GM21786 (cell line): ENCODE data around the gene ABCB11.

ENCODE experiments used
- ATAC-seq: cut with Tn5 transposase; IDR thresholded peaks from one replicate; pipeline ENCODE4 v1.9.1; 2021; ENCODE audit not compliant: unreplicated experiment

The ABCB11 gene

GRCh38 chr2:168978461-168978861 lies 52.7 kb downstream of the ABCB11 start:
- no peak for ATAC-seq

- no peak for ATAC-seq
Measured at GRCh38 chr2:168977608-168978007, 53.5 kb downstream of the ABCB11 start.

DNA sequence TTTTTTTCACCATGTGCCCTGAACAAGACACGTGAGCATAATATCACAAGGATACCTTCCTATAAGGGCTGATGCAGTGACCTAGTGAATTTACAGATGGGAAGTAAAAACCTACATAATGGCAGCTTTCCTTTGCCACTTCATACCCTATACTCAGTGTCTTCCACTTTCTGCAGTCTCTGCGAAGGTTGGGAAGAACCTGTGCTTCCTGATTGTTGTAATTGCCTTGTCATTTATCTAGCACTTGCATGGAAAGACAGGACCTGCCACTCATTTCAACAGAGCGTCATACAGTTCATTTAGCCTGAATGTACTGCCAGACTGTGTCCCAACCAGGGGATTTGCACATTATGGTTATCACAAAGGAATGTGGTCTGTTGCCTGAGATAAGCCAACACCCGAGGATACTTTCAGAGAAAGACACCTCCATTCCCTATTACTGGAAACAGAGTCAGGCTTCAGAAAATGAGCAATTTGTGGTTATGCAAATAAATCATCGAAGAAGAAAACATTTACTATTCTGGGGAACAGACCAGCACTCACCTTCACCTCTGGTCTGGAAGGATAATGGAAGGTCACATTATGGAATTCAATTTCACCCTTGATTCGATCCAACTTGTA lies 55.0 kb downstream of the ABCB11 start:
- no peak for ATAC-seq

DNA sequence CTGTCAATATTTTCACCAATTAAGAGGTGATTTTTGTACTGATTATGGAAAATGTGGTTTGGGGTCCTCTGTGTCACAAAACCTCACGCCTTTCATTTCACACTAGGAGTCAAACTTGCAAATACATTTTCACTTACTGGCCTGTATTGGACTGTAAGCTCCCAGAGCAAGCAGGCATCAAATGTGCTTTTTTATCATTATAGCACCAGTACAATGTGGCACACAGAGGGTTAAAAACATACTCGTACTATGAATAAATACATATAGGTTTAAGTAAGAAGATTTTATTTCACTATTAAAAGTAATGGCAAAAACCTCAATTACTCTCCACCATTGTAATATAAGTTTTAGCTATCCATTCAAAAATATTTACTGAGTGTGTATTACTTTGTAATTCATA lies 56.7 kb downstream of the ABCB11 start:
- ATAC-seq: no peak

DNA sequence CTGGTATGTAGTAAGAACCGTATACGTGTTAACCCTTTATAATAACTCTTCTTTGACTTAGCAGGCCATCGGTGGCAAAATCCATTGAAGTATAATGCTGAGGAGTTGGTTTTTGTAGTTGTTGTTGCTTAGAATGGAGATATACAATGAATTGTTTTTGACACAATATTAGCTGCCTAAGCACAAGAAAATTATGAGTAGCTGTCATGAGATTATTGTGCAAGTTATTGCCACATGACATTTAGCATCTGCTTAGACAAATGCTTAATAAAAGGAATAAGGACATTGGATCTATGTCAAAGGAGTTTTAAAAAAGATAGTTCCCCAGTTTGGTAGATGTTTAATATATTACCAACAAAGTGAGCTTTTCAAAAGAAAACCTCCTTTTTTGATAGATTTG lies 59.9 kb downstream of the ABCB11 start:
- ATAC-seq: no peak

DNA sequence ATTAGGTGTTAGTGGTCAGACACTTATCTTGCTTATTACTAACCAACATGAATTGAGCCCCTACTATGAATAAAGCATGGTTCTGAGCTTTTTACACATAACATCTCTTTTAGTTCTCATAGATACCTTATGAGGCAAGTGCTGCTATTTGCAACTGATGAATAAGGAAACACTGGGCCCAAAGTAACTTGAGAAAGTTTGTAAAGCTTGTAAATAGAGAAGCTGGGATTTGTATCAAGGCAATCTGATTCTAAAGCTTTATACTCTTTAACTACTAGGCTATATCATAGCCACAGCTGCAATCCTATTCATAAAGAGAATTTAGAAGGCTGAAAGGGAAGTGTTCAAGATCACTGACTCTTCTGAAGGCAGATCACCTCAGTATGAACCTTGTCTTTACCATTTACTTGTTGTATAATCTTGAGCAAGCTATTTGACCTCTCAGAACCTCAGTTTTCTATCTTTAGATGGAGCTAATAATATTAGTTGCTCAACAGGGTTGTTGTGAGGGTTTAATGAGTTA lies 60.4 kb downstream of the ABCB11 start:
- ATAC-seq: no peak

GRCh38 chr2:168969865-168970264 lies 61.3 kb downstream of the ABCB11 start:
- no peak for ATAC-seq

DNA sequence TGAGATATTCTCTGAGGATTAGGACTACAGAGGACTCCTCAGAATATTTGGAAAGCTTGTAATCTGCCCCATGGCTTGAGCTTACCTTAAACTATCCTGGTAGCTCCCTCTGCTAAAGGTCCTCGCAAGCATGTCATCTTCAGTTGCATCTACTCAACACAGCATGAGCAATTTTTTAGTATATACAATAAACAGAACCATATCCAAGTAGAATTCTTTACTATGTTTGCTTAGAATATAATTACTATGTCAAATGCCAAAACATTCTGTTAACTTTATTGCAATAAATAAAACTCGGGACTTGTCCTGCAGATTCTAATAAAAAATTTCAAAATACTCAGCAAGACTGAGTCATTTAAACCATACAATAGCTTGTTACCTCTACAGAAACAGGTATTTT lies 62.8 kb downstream of the ABCB11 start:
- no peak for ATAC-seq

DNA sequence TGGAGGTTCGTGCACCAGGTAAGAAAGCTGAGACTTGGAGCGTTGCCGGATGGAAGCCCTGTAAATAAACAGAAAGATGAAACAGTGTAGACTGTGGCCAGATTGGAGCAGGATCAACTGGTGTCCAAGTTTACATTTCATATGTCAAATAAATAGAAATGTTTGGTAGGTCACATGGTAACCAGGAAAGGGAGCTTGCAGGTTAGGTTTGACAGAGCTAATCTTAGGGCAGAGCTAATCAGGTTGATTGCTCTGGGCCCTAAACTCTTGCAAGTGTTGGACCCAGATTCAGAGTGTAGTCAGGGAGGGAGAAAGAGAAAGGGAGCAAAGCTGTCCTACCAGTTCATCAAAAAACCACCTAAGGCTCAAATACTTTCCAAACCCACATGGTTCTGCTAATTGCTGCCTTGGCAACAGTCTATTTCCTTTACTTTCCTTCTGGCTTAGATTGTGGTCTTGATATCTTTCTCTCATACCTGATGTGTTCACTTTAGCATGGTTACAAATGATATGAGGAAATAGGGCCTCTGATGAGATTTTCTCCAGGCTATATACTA lies 66.8 kb downstream of the ABCB11 start:
- no peak for ATAC-seq

DNA sequence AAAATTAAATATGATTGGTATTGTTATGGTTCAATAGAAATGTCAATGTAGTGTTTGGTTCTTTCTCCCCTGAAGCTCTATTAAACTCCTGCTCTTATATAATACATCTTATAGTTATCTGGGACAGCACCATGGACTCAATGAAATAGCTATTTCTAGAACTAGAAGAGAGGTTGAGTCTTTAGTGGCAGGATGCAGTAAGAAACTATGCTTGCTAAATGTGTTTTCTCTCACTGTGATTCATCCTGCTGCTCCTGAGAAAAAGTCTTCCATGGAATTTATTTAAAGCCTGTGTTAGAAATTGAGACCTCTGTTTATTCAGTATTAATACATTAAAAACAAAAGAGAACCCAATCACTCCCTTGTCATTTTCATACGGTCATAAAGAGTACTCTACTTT lies 68.5 kb downstream of the ABCB11 start:
- no peak for ATAC-seq

DNA sequence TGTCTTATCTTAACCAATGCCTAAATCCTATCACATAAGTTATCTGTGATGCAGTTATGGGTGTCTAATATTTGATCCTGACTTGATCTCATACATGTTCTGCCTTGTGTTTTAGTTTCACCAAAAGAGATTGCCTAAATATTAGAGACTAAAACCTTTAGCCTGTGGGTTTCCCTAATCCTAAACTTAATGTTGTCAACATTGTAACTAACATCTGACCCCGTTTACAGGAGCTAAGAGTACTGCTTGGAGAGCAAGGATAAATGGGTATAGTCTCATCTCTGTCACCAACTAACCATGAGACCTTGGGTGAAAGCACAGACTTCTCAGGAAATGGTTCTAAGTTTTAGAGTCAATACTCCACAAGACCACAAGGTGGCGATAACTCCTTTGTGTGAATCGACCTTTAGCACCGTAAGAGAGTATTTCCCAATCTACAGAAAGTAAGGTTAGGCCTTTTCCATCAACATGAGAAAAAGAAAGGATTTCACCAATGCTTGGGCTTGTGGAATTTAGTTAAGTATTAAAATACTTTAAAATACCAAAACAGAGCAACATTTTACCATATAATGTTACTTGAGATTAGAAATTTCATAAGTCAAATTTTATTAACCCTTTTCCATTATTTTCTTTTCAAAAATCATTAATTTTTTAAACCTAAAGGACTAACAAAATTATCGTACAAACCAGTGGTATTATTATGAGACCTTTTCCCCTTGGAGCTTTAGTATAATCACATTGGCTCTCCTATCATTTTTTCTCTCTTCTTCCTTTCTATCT lies 69.5 kb downstream of the ABCB11 start:
- ATAC-seq: peak; percentile 97

GRCh38 chr2:168956392-168956791 lies 74.7 kb downstream of the ABCB11 start:
- ATAC-seq: no peak

- ATAC-seq: no peak
Measured at GRCh38 chr2:168955321-168955720, 75.8 kb downstream of the ABCB11 start.

- no peak for ATAC-seq
Measured at GRCh38 chr2:168954256-168954655, 76.9 kb downstream of the ABCB11 start.

GRCh38 chr2:168952424-168952823 lies 78.7 kb downstream of the ABCB11 start:
- no peak for ATAC-seq

GRCh38 chr2:168951871-168952270 lies 79.3 kb downstream of the ABCB11 start:
- no peak for ATAC-seq

GRCh38 chr2:168949324-168949723 lies 81.8 kb downstream of the ABCB11 start:
- no peak for ATAC-seq

- ATAC-seq: no peak
Measured at GRCh38 chr2:168948621-168949212, 82.4 kb downstream of the ABCB11 start.

GRCh38 chr2:168945508-168945907 lies 85.6 kb downstream of the ABCB11 start:
- ATAC-seq: no peak

- no peak for ATAC-seq
Measured at GRCh38 chr2:168944065-168944464, 87.1 kb downstream of the ABCB11 start.

DNA sequence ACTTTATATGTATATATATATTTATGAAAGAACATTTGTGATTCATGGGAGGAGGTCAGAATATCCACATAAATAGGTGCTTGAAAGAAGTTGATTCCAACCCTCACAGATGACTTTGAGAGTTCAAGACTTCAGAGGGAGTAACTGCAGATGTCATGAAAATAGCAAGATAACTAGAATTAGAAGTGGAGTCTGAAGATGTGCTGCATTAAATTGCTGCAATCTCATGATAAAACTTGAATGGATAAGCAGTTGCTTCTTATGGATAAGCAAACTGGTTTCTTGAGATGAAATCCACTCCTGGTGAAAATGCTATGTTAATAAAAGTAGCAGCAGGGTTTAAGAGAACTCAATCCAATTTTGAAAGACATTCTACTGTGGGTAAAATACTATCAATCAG lies 89.8 kb downstream of the ABCB11 start:
- ATAC-seq: no peak

- no peak for ATAC-seq
Measured at GRCh38 chr2:168939918-168940317, 91.2 kb downstream of the ABCB11 start.
